ENCODE results near the gene MROH9. TPM values are rescaled to one million over a fixed set of nuclear protein-coding genes. Genes with fewer than 3 reads are reported as not detected.

The MROH9 gene
- total RNA-seq, 4 donors from 2014 or later = not detected

GRCh38 chr1:171109966-171110365 lies 174.6 kb downstream of the MROH9 start:
- Histone ChIP-seq H3K36me3 (no peaks in the 10 kb centered on the region), H3K4me1 (peaks cover 3 to 17% of the 10 kb centered on the region in 2 donors), H3K9me3 (no peaks in the 10 kb centered on the region), H3K4me3 (no peak overlapping the region), H3K27me3 (no peaks in the 10 kb centered on the region), H3K27ac (peak overlapping the region in 2 of 4 donors; percentile 10 to 24)
- intact Hi-C loops (cut with DNase I; ENCODE audit: low total_unique reads) = loop anchor here (1.0 kb wide), 1 partner anchor 79 kb away; no protein-coding TSS in a partner anchor
- in situ Hi-C loops (cut with MboI; ENCODE audit: low sequenced_read_pairs in 4 of 4) = no loop called here
- TF ChIP-seq POLR2A (IDR thresholded peaks at IDR 0.05) (no peak), CTCF (IDR thresholded peaks at IDR 0.05 in 4 of 5, conservative IDR thresholded peaks at IDR 0.05 in 1 of 5) (no peak)
- no peak for DNase-seq
- ATAC-seq = no peak

GRCh38 chr1:171110621-171111326 lies 175.4 kb downstream of the MROH9 start:
- Histone ChIP-seq H3K9me3 (no peaks in the 10 kb centered on the region), H3K36me3 (no peaks in the 10 kb centered on the region), H3K4me3 (no peak overlapping the region), H3K27ac (peak overlapping the region; percentile 10 to 45 (median 31)), H3K27me3 (no peaks in the 10 kb centered on the region), H3K4me1 (peaks cover 3 to 17% of the 10 kb centered on the region in 2 donors)
- in situ Hi-C loops (cut with MboI; ENCODE audit: low sequenced_read_pairs in 4 of 4) (no loop called here), intact Hi-C loops (cut with DNase I; ENCODE audit: low total_unique reads) (loop anchor here (1.0 kb wide), 1 partner anchor 79 kb away; no protein-coding TSS in a partner anchor)
- DNase-seq (no peak), ATAC-seq (peak in 1 of 2 donors; percentile 30)
- no peak for TF ChIP-seq POLR2A (IDR thresholded peaks at IDR 0.05)
- no peak for TF ChIP-seq CTCF (IDR thresholded peaks at IDR 0.05 in 4 of 5, conservative IDR thresholded peaks at IDR 0.05 in 1 of 5)

GRCh38 chr1:171112119-171112518 lies 176.8 kb downstream of the MROH9 start:
- Histone ChIP-seq H3K27me3 (no peaks in the 10 kb centered on the region), H3K27ac (peak overlapping the region in 1 of 4 donors; percentile 45), H3K4me3 (no peak overlapping the region), H3K36me3 (no peaks in the 10 kb centered on the region), H3K4me1 (peaks cover 3 to 17% of the 10 kb centered on the region in 2 donors), H3K9me3 (no peaks in the 10 kb centered on the region)
- in situ Hi-C loops (cut with MboI; ENCODE audit: low sequenced_read_pairs in 4 of 4) = no loop called here
- no peak for TF ChIP-seq CTCF (IDR thresholded peaks at IDR 0.05 in 4 of 5, conservative IDR thresholded peaks at IDR 0.05 in 1 of 5)
- TF ChIP-seq POLR2A (IDR thresholded peaks at IDR 0.05) = no peak
- ATAC-seq (no peak), DNase-seq (no peak)
- intact Hi-C loops (cut with DNase I; ENCODE audit: low total_unique reads) = no loop called here

- H3K9me3 ChIP-seq = no peaks in the 10 kb centered on the region
- H3K4me1 ChIP-seq = peaks cover 0 to 17% of the 10 kb centered on the region in 2 donors
- H3K27me3 ChIP-seq = no peaks in the 10 kb centered on the region
- TF ChIP-seq POLR2A (IDR thresholded peaks at IDR 0.05) (no peak), CTCF (IDR thresholded peaks at IDR 0.05 in 4 of 5, conservative IDR thresholded peaks at IDR 0.05 in 1 of 5) (no peak)
- DNase-seq (no peak), ATAC-seq (no peak)
- H3K27ac ChIP-seq = no peak overlapping the region
- intact Hi-C loops (cut with DNase I; ENCODE audit: low total_unique reads) (no loop called here), in situ Hi-C loops (cut with MboI; ENCODE audit: low sequenced_read_pairs in 4 of 4) (no loop called here)
- no peaks in the 10 kb centered on the region for H3K36me3 ChIP-seq
- H3K4me3 ChIP-seq = no peak overlapping the region
Measured at GRCh38 chr1:171113382-171113781, 178.0 kb downstream of the MROH9 start.

MicroRNA genes within 50 kb of the gene (microRNA counts, 767-probe panel; counts per million panel counts)
- microRNA hsa-miR-1295a = 356 to 448 counts per million in 2 donors

Small RNAs within 50 kb of the gene (microRNA-seq; reads per million reads assigned to microRNA genes)
- 0 reads per million in 2 donors for gene MIR1295A (ENCODE audit: borderline replicate concordance in 2 of 2)
- gene MIR1295B (ENCODE audit: borderline replicate concordance in 2 of 2) = 0 reads per million in 2 donors

Other genes with a start within 250 kb of the MROH9 start
- 1 to 10 TPM; 2.1 to 3.3 (median 2.6) TPM for gene FMO3, start 155.4 kb downstream of the MROH9 start, total RNA-seq
- 10 to 100 TPM; 13.2 to 25.1 (median 22.5) TPM for gene FMO2, start 249.8 kb downstream of the MROH9 start, total RNA-seq